ENCODE measurements around the gene CCDC92B.

CCDC92B gene

GRCh38 chr17:2777242-2777867 lies 27.9 kb upstream of the CCDC92B start:
- no peak for DNase-seq

DNA sequence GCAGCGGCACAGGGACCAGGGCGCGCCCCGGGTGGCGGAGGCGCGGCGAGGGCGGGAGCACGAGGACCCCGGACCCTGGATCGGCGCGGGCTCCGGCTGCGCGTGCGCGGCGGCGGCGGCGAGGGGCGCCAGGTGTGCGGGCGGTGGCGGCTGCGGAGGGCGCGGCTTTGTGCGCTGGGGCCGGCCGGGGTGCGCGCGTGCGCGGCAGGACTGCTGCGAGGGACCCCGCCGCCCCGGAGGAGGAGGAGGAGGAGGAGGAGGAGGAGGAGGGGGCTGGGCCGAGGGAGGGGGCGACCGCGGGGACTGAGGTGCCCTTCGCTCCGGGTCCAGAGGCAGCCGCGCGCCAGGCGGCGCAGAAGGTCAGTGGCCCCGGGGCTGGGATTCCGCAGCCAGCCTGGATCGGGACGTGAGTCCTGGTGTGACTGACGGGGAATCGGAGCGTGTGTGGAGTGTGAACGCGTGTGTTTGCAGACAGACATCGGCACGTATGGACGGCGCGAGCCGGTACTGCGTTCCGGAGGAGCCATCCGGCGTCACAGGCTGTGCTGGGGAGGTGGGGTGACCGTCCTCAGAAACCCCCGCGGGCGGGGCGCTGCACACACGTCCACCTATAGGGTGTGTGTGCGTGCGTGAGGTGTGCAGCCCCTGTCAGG lies 27.3 kb upstream of the CCDC92B start:
- DNase-seq = peak; percentile 14

GRCh38 chr17:2775206-2775605 lies 25.8 kb upstream of the CCDC92B start:
- DNase-seq = no peak

- DNase-seq = no peak
Measured at GRCh38 chr17:2770129-2770528, 20.7 kb upstream of the CCDC92B start.

- DNase-seq = no peak
Measured at GRCh38 chr17:2758870-2759269, 9.4 kb upstream of the CCDC92B start.

DNA sequence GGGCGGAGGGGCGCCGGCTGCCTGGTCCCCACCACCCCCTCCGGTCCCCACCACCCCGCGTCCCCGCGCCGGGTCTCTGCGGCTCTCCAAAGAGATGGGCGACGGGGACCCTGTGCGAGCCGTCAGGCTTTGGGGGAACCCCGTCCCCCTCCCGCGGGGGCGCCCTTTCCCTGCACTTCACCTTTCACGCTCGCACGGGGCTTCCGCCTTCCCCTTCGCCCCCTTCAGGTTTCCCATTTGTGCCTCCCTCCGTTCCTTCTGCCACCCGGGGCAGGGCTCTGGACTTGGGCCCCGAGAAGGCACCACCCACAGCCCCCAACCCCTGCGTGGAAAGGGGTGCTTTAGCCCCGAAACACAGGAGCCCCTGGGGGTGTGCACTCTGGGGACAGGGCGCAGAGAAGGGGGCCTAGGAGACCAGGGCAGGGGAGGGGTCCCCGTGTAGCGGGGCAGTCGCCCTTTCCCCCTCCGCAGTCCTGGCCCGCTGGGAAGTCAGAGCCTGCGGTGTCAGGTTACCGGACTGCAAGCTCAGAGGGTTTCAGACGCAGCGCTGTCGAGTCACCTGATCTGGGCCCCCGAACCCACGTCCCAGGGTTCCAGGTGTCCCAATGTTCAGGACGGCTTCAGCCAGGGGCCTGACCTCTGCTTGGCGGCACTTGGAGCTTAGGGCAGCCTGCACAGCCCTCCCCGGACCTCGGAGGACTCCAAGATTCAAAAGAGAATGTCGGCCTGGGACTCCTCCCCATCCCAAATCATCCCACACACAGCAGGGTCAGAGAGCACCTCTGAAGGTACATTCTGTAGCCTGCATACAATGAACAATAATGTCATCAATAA lies 6.7 kb upstream of the CCDC92B start:
- no peak for DNase-seq

DNA sequence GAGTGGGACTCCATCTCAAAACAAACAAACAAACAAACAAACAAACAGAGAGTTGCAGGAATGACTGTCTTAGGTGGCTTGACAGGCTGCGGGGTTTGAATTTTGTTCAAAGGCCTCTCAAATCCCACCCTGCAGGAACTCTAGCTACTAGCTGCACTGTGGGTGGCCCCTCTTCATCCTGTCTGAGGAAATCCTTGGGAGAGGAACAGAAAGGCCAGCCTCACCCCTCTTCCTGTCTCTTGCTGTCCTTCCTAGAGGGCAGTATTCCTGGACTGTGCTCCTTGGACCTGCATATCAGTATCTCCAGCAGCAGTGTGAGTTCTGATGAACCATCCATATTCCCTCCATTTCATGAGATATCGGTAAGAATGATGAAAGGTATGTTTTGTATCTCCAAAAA lies 2.0 kb upstream of the CCDC92B start:
- no peak for DNase-seq

GRCh38 chr17:2750721-2751120 lies 1.3 kb upstream of the CCDC92B start:
- no peak for DNase-seq

DNA sequence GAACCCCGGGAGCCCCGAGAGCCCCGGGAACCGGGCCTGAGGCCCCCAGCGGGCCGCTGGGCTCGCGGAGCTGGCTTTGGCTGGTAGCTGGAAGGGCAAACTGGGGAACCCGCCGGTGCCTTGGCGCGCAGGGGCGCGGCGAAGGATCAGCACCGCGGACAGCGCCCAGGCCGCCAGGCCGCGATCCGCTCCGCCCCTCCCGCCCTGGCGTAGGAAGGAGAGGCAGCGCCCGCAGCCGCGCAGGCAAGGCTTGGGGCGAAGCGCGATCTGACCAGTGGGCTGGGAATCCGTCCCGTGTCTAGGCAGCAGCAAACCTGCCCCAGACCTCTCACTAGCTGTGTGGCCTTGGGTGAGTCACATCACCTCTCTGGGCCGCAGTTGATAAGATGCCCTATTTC lies 331 bp upstream of the CCDC92B start:
- peak; percentile 75 for DNase-seq

DNA sequence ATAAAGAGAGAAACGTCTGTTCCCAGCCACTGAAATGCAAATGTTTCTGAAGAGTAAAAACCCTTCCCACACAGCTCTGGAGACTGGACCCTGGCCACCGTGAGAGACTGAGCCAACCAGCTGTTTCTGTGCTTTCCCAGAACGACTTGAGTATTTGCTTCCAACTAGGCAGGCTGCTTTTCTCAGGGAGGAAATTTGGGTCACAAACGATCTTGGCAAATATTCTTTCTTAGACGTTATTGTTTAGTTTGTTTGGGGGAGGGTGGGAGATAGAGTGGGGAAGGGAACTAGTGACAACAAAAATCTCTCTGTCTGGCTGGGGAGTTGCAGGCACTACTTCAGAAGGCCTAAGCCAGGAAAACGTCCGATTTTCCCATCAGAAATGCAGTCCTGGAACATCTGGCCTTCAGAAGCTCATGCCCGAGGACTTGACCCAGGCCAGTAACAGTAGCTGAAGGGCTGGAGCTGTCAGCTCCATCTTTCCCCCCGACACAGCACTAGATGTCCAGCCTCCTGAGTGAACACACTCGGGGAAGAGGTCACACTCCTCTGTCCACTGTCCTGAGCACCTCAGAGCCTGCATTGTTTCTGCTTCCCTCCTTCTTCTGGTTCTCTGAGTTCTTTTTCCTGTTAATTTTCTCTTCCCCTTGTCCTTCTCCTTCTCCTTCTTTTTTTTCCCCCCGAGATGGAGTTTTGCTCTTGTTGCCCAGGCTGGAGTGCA lies 4.0 kb downstream of the CCDC92B start:
- no peak for DNase-seq

GRCh38 chr17:2737693-2738092 lies 11.8 kb downstream of the CCDC92B start:
- no peak for DNase-seq

DNA sequence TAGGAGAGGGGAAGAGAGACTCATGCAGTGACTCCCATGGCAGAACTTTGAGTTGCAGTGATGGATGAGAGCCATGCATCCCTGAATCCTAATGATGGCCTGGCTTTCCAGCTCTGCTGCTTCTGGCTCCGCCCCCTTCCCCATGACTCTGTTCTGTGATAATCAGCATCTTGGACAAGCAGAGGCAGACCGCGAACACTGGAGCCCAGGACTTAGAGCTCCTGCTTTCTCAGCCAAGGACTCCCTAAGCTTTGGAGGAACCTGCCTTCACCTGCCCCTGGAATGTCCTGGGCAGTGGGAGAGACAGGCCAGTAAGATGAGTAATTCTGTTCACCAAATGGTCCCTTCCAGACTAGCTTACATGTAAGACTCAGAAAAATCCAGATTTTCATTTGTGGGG lies 12.5 kb downstream of the CCDC92B start:
- no peak for DNase-seq

GRCh38 chr17:2735896-2736295 lies 13.6 kb downstream of the CCDC92B start:
- DNase-seq = no peak

- no peak for DNase-seq
Measured at GRCh38 chr17:2734939-2735338, 14.5 kb downstream of the CCDC92B start.

DNA sequence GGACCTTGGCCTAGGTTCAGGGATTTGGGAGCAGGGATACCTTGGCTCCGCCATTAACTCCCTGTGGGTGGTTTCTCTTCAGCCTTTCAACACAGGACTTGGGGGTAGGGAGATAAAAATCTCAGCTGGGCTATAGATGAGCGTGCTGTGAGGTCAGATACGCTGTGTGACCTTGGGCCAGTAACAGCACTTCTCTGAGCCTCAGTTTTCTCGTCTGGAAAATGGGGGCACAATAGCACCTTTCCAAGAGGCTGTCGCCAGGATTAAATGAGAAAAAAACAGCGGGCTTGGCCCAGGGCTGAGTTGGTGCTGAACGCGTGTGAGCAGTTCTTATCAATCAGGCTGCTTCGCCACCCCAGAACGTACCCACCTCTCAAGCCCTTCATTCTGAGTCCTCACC lies 17.6 kb downstream of the CCDC92B start:
- DNase-seq = no peak

GRCh38 chr17:2730764-2731353 lies 18.6 kb downstream of the CCDC92B start:
- no peak for DNase-seq

GRCh38 chr17:2724784-2725164 lies 24.7 kb downstream of the CCDC92B start:
- DNase-seq = peak; percentile 56

- DNase-seq = no peak
Measured at GRCh38 chr17:2723997-2724783, 25.3 kb downstream of the CCDC92B start.

DNA sequence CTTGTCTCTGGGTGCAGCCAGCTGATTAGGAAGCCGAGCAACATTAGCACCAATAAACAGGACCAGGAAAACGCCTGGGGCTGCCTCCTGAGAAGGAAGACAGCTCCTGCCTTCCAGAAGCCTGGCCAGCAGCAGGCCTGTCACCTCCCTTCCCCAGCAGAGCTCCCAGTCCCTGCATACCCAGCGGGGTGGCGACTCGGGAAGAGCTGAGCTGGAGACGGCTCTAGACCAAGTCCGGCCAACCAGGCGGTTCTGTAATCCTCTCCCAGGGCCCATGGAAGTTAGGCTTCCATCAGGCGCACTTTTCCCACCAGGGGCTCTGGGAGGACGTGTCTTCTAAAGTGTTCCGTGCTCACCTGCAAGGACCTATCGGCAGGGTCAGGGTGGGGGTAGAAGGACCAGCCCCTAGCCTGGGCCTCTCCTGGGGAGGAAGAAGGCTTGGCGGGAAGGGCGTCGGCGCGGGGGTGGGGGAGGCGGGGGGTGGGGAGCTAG lies 25.9 kb downstream of the CCDC92B start:
- no peak for DNase-seq

DNA sequence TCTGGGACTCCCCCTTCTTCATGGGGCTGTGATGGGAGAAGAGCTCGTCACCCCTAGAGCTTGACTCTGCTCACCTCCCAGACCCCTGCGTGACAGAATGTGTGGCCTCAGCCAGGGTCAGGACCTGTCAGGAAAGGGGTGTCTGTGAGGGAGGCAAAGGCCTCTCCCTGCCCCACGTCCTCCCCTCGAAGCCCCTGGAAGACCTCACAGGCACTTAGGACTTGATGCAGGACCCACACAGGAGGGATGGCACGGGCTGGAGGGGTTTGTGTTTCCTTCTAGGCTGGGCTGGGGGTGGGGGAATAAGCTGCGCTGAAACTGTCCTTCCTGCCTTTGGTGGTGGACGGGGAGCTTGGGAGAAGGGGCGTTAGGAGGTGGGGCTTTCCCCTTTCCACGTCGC lies 26.8 kb downstream of the CCDC92B start:
- no peak for DNase-seq

DNA sequence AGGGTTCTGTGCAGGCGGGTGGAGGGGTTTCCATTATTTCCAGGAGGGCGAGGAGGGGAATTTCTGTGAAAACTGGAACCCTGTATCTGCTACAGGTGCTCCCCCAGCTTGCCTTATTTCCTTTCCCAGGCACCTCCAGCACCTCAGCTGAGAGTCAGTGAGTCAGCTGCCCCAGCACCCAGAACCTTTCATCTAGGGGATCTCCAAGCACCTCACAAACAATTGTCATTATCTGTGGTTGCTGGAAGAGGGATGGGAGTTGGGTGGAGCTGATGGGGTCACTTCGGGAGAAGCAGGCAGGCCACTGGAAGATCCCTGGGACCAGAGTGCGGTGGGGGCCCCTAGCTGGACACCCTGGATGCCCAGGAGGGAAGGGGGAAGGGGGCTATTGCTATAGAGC lies 27.8 kb downstream of the CCDC92B start:
- DNase-seq = no peak

- DNase-seq = no peak
Measured at GRCh38 chr17:2719861-2720260, 29.6 kb downstream of the CCDC92B start.
